Measurements from ENCODE around the gene TM9SF2. TPM values are rescaled to one million over a fixed set of nuclear protein-coding genes. Genes with fewer than 3 reads are reported as not detected.

Gene TM9SF2
- total RNA-seq, 1 donor from 2014 or later = 128 TPM

GRCh38 chr13:99545361-99545760, 44.1 kb downstream of the TM9SF2 start:
- H3K27me3 Mint-ChIP-seq (ENCODE audit: unreplicated experiment) = no peaks in the 10 kb centered on the region
- peaks cover 24% of the 10 kb centered on the region for H3K36me3 Mint-ChIP-seq (ENCODE audit: low read depth, unreplicated experiment)

DNA sequence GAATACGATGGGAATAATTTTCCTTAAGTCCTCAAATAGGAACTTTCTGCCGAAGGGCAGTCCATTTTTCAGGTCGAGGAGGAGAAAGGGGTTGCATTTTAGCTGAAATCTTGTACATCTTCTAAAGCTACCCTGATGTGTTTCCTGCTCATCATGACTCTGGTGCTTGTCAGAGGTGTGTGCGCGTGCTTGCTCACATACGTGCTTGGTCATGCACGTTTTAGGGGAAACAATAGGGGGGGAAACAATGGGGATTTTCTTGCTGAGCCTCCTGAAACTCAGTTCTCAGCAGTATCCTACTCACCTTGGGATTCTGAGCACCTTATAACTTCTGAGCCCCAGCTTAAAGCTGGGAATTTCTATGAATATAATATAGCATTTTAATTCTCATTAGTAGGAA, 44.7 kb downstream of the TM9SF2 start:
- DNase-seq (ENCODE audit: low spot score) = no peak
- Mint-ChIP-seq H3K36me3 (ENCODE audit: low read depth, unreplicated experiment) (peaks cover 24% of the 10 kb centered on the region), H3K27ac (ENCODE audit: unreplicated experiment) (no peak overlapping the region), H3K4me3 (ENCODE audit: unreplicated experiment) (no peak overlapping the region), H3K4me1 (ENCODE audit: unreplicated experiment) (peaks cover 7% of the 10 kb centered on the region), H3K27me3 (ENCODE audit: unreplicated experiment) (no peaks in the 10 kb centered on the region), H3K9me3 (ENCODE audit: unreplicated experiment) (no peaks in the 10 kb centered on the region)
- no peak for TF ChIP-seq CTCF (IDR thresholded peaks at IDR 0.05; ENCODE audit: unreplicated experiment)

More at GRCh38 chr13:99545361-99545760, 44.1 kb downstream of the TM9SF2 start:
- no peak overlapping the region for H3K27ac Mint-ChIP-seq (ENCODE audit: unreplicated experiment)
- no peak for TF ChIP-seq CTCF (IDR thresholded peaks at IDR 0.05; ENCODE audit: unreplicated experiment)
- no peaks in the 10 kb centered on the region for H3K9me3 Mint-ChIP-seq (ENCODE audit: unreplicated experiment)
- H3K4me1 Mint-ChIP-seq (ENCODE audit: unreplicated experiment) = peaks cover 7% of the 10 kb centered on the region
- DNase-seq (ENCODE audit: low spot score) = no peak
- no peak overlapping the region for H3K4me3 Mint-ChIP-seq (ENCODE audit: unreplicated experiment)

- no peak for DNase-seq (ENCODE audit: low spot score)
- no peak overlapping the region for H3K4me3 Mint-ChIP-seq (ENCODE audit: unreplicated experiment)
- H3K36me3 Mint-ChIP-seq (ENCODE audit: low read depth, unreplicated experiment) = peaks cover 29% of the 10 kb centered on the region
- no peaks in the 10 kb centered on the region for H3K27me3 Mint-ChIP-seq (ENCODE audit: unreplicated experiment)
- TF ChIP-seq CTCF (IDR thresholded peaks at IDR 0.05; ENCODE audit: unreplicated experiment) = no peak
- H3K4me1 Mint-ChIP-seq (ENCODE audit: unreplicated experiment) = peaks cover 7% of the 10 kb centered on the region
- H3K9me3 Mint-ChIP-seq (ENCODE audit: unreplicated experiment) = no peaks in the 10 kb centered on the region
- peak overlapping the region; percentile 4 for H3K27ac Mint-ChIP-seq (ENCODE audit: unreplicated experiment)
Observed at GRCh38 chr13:99546878-99547277, 45.6 kb downstream of the TM9SF2 start.

- Mint-ChIP-seq H3K36me3 (ENCODE audit: low read depth, unreplicated experiment) (peaks cover 25% of the 10 kb centered on the region), H3K4me1 (ENCODE audit: unreplicated experiment) (no peaks in the 10 kb centered on the region), H3K4me3 (ENCODE audit: unreplicated experiment) (no peak overlapping the region), H3K27me3 (ENCODE audit: unreplicated experiment) (no peaks in the 10 kb centered on the region), H3K9me3 (ENCODE audit: unreplicated experiment) (no peaks in the 10 kb centered on the region), H3K27ac (ENCODE audit: unreplicated experiment) (no peak overlapping the region)
- no peak for DNase-seq (ENCODE audit: low spot score)
- TF ChIP-seq CTCF (IDR thresholded peaks at IDR 0.05; ENCODE audit: unreplicated experiment) = no peak
Observed at GRCh38 chr13:99548448-99548847, 47.2 kb downstream of the TM9SF2 start.

DNA sequence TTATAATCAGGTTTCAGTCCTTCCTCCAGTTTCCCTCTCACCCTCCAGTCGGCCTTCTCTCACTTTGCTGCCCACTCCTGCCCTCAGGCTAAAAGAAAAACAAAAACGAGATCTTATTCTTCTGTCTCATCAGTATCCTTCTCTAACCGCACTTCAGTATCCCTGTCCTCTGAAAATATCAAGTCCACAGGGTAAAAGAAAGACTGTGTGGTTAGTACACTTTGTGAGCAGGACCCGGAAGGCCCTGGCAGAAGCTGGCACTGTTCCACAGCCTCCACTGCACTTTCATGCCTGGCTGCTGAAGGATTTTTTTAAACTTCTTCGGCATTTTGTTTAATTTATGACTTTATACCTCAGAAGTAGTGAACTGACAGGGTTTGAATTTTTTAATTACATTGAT, 51.8 kb downstream of the TM9SF2 start:
- no peak for TF ChIP-seq CTCF (IDR thresholded peaks at IDR 0.05; ENCODE audit: unreplicated experiment)
- Mint-ChIP-seq H3K36me3 (ENCODE audit: low read depth, unreplicated experiment) (peaks cover 22% of the 10 kb centered on the region), H3K4me3 (ENCODE audit: unreplicated experiment) (no peak overlapping the region), H3K9me3 (ENCODE audit: unreplicated experiment) (no peaks in the 10 kb centered on the region), H3K27ac (ENCODE audit: unreplicated experiment) (no peak overlapping the region), H3K4me1 (ENCODE audit: unreplicated experiment) (no peaks in the 10 kb centered on the region), H3K27me3 (ENCODE audit: unreplicated experiment) (no peaks in the 10 kb centered on the region)
- DNase-seq (ENCODE audit: low spot score) = no peak

All from endothelial cell (in vitro differentiated cells).